GM21528 (cell line): ENCODE measurements around the gene TTC28.
"Not testable (repeated sequence)": the region's sequence is repeated elsewhere in the genome, so short reads cannot be mapped to it uniquely, and the experiment has no call there.

Experiments
- ATAC-seq: cut with Tn5 transposase; IDR thresholded peaks from one replicate; pipeline ENCODE4 v1.9.1; 2021; ENCODE audit warnings: mild to moderate bottlenecking, moderate library complexity; ENCODE audit not compliant: unreplicated experiment, low FRiP score

TTC28 gene

DNA sequence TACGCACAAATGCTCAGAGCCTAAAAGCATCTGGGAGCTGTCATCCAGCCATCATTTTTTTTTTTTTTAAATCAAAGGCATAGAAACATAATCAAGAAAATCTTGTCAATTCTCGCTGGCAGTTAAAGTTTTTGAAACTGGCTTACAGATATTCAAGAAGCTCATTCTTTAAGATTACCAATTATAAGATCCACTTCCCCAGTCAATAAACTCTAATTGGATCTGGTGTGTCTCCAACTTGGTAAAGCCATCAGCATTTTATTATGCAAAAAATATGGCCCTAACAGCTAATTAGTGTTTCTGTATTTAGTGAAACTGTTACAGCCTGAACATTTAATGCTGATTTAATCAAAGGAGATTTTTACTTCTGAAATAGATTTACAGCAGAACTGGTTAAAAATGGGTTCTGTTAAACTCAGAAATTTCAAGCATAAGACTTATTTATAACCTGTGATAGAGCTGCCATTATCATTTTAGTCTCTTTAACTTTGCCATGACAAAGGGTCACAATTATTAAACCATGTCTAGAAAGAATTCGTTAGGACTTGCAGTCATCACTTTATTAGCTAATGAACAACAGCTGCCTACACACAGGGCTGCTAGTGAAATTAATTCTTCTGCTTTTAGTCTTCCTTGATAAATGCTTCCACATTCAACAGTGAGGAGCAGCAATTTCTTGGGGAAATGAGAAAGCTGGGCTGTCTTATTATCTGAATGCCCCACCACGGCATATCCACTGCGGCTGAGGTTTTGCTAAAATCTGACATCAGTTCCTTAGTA lies 584.1 kb downstream of the TTC28 start:
- ATAC-seq, result no peak

GRCh38 chr22:28094771-28095170 lies 584.9 kb downstream of the TTC28 start:
- ATAC-seq, result no peak

- no peak for ATAC-seq
Observed at GRCh38 chr22:28093711-28094110, 585.9 kb downstream of the TTC28 start.

DNA sequence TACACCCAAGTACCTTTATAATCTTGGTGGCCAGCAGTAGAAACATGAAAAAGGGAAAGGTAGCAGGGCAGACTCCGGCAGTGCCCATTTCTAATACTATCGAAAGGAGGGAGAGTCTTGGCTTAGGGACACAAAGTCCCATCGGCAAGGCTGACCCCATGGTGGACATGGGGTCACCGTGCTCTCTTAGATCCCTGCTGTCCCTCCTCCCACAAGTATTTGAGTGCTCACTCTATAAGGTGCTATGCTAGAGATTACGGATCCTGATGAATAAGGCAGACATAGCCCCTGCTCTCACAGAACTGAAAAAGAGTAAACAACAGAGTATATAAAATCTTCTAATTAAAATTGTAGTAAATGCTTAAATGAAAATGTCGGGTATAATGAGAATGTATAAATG lies 588.2 kb downstream of the TTC28 start:
- ATAC-seq, result no peak

DNA sequence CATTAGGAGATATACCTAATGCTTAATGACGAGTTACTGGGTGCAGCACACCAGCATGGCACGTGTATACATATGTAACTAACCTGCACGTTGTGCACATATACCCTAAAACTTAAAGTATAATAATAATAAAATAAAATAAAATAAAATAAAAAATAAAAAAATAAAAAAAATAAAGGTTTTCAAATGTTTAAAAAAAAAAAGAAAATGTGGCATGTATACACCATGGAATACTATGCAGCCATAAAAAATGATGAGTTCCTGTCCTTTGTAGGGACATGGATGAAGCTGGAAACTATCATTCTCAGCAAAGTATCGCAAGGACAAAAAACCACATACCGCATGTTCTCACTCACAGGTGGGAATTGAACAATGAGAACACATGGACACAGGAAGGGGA lies 590.1 kb downstream of the TTC28 start:
- not testable (repeated sequence) for ATAC-seq

- no peak for ATAC-seq
Observed at GRCh38 chr22:28077166-28077565, 602.5 kb downstream of the TTC28 start.

DNA sequence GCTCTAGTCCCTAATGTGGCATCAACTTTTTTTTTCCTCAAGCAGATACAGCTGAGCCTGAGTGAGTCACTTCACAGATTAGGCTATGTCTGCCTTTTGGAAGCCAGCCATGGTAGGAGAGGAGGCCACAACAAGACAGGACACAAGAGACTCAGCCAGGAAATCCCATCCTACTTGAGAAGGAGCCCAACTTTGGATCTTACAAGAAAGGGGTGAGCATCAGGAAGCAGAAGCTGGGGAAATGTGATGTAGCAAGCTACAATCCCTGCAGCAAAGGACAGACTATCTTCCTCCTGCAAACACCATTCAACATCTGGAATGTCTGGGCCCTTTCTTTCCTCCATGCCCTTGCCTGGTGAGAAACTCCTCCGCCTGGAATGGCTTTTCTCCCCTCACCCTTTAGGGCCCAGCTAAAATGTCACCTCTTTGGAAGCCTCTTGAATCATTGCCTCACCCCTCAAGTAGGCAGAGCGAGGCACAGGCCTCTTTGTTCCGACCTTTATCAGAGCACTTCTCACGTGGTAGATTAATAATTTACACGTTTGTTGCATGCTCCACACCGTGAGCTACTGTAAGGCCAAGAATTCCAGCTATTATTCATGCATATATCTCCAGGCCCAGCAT lies 604.2 kb downstream of the TTC28 start:
- ATAC-seq, result no peak

DNA sequence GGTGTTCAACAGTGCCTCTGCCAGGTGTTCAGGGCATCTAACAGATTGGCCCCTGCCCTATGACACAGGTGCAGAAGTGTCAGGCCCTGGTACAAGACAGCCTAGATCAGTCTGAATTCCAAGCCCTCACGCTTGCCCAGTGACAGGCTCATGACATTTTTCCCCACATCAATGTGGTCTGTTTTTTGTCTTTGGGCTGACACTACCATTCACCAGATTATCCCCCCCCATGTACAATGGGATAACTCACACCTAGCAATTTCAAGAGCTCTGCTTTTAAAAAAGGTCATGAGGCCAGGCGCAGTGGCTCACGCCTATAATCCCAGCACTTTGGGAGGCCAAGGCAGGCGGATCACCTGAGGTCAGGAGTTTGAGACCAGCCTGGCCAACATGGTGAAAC lies 605.1 kb downstream of the TTC28 start:
- ATAC-seq, result no peak

DNA sequence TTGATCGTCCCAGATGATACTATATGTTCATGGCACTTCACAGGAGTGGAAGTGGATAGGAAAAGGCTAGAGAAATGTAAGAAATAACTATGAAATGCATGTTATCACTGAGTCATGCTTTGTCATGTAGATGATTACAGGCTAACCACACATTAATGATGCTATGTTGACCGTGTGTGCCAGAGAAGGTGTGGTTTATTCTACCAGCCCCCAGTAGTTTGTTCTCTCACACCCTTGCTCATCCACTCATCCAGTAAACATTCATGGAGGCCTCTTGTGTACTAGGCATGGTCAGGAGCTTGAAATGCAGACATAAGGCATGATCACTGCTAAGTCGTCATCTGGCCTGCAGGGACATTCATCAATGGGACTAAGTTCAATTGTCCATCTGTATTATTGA lies 607.6 kb downstream of the TTC28 start:
- ATAC-seq, result no peak

GRCh38 chr22:28068826-28069225 lies 610.8 kb downstream of the TTC28 start:
- ATAC-seq, result no peak

DNA sequence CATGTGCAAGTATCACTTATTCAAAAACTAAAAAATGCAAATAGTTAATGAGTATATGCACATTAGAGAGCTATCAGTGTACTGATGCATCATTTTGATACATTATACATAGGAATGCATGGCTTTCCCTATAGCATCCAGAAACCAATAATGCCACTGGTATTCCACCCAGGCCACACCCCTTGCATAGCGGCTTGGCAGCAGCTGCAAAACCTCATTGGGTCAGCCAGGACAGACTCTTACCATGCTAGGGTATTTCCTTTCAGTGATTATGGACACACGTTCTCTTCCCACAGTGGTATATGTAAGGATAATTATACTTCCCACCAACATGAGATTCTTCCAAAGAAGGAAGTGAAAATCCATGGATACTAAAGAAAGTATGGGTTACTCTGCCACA lies 614.7 kb downstream of the TTC28 start:
- ATAC-seq, result no peak

DNA sequence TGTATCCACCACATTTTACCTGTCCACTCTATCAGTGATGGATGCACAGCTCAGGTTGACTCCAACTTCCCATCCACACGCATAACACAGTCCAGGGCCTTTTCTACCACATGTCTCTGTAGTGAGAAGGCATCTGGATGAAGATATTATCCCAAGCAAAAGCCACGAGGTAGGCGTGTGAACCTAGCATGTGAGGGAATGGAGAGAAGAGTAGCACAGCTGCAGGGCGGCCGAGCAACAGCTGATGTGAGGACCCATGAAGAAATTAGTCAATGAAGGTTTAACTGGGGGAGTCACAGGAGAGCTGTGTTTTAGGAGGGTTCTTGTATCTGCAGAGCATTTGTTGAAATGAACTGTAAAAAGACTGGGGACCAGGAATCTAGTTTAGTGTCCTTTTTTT lies 616.0 kb downstream of the TTC28 start:
- no peak for ATAC-seq

DNA sequence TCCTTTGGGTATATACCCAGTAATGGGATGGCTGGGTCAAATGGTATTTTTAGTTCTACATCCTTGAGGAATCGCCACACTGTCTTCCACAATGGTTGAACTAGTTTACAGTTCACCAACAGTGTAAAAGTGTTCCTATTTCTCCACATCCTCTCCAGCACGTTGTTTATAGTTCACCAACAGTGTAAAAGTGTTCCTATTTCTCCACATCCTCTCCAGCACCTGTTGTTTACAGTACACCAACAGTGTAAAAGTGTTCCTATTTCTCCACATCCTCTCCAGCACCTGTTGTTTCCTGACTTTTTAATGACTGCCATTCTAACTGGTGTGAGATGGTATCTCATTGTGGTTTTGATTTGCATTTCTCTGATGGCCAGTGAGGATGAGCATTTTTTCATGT lies 619.0 kb downstream of the TTC28 start:
- not testable (repeated sequence) for ATAC-seq

DNA sequence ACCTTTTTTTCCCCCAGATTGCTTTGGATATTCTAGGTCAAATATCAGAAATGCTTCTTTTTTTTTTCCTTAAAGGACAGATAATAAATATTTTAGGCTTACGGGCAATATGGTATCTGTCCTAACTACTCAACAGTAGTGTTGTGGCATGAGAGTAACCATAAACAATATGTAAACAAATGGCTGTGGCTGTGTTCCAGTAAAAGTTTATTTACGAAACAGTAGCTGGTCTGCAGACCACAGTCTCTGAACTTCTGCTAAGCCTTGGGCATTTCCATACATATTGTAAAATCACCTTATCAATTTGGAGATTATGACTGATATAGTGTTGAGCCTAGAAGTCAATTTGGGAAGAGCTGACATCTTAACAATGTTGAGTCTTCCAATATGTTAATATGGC lies 621.6 kb downstream of the TTC28 start:
- ATAC-seq, result no peak

GRCh38 chr22:28054819-28055208 lies 624.8 kb downstream of the TTC28 start:
- no peak for ATAC-seq

DNA sequence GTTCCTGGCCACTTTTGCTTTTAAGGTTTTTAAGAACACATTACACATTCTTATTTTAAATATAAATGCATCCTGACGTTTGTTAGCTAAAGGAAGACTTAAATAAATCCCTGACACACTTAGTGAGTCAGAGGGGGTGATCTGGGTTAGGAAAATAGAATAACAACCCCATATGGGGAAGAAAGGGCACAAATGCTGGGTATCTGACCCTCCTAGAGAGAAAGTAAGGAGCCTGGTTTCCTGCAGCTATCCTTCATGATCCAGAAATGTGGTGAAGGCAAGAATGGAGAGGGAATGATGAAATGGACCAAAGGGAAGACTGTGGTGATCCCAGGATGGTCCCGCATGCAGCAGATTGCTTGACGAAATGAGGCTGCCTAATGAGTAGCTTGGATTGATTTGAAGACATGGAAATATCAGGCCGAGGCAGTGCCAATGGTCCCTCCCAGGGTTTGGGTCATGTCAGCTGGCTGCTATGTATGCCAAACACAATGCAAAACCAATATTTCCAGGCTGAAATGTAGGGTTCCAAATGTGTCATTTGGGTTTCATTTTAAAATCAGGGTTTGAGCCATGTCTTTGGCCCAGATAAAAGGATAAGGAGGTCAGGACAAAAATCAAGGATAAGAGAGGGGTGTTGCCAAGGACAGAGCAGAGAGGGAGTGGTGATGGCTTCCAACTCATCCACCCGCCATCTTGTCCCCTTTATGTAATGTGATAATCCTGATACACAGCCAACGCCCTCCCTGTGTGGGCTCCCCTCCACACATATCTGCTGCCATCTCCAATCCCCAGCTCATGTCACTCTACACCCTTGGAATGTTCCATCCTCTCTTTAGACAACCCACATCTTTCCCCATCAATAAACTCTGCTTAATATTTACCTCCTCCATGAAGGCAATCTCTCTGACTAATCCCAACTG lies 625.5 kb downstream of the TTC28 start:
- no peak for ATAC-seq

DNA sequence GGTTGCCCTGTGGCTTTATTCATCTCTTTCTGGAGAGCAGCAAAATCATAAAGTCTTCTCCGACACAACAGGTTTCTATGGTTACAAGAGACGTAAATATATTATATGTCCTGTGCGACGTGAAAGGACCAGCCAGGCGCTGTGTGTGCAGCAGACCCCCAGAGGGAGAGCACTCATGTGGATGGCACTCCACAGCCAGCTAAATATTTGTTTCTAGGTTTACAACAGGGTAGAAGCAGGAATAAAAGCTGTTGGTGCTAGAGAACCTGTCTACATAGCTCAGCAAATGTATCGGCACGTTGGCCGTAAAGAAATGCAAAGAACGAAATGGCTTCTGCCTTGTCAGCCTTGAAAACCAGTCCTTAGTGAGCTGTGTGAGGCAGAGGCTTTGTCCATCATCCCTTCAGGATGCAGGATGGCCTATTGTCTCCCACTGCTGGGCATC lies 626.8 kb downstream of the TTC28 start:
- ATAC-seq, result no peak

GRCh38 chr22:28051787-28052356 lies 627.8 kb downstream of the TTC28 start:
- ATAC-seq, result no peak

GRCh38 chr22:28051091-28051786 lies 628.4 kb downstream of the TTC28 start:
- ATAC-seq, result no peak

GRCh38 chr22:28048529-28048928 lies 631.1 kb downstream of the TTC28 start:
- ATAC-seq, result no peak
